C4-2B (cell line): Measurements from ENCODE around the gene WBP4.

Experiments
- ZFX ChIP-seq: fragments of 450-650 bp; IDR thresholded peaks from 2 replicates; pipeline ENCODE4 v1.6.1; 2017
- TF ChIP-seq, protein P1 (sequence below): fragments of 450-650 bp; conservative IDR thresholded peaks from 2 replicates; pipeline ENCODE4 v1.5.1; 2017; ENCODE audit warnings: mild to moderate bottlenecking

DNA sequence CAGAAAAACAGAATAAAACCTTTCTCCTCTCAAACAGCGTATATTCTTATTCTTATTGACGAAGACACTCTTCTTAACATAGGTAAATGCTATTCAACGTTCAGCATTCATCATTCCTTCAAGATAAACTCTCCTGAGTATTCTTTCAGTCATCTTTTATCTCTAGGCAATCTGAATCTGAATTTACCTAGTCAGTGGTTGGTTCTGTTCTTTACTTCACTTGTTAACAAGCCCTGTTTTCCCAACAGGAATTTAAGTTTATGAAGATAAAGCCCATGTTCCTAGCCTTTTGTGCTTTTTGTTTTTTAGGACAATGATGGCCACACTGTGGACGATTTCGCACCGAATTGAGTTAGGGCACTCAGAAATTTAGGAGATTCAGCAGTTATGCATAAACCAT, 45.4 kb upstream of the WBP4 start:
- TF ChIP-seq, protein P1, sequence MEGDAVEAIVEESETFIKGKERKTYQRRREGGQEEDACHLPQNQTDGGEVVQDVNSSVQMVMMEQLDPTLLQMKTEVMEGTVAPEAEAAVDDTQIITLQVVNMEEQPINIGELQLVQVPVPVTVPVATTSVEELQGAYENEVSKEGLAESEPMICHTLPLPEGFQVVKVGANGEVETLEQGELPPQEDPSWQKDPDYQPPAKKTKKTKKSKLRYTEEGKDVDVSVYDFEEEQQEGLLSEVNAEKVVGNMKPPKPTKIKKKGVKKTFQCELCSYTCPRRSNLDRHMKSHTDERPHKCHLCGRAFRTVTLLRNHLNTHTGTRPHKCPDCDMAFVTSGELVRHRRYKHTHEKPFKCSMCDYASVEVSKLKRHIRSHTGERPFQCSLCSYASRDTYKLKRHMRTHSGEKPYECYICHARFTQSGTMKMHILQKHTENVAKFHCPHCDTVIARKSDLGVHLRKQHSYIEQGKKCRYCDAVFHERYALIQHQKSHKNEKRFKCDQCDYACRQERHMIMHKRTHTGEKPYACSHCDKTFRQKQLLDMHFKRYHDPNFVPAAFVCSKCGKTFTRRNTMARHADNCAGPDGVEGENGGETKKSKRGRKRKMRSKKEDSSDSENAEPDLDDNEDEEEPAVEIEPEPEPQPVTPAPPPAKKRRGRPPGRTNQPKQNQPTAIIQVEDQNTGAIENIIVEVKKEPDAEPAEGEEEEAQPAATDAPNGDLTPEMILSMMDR, result no peak
- no peak for TF ChIP-seq ZFX
